Karpas-422 (cell line): ENCODE data around the gene ICAM3. TPM values are rescaled to one million over a fixed set of nuclear protein-coding genes. Genes with fewer than 3 reads are reported as not detected.

Experiments used
- DNase-seq: peaks from one replicate; pipeline ENCODE4 v3.0.0-alpha.2; 2015
- H2AFZ ChIP-seq: fragments of 200-600 bp; sonication (generic); 2 replicates; pipeline ENCODE4 v1.6.1; 2014; ENCODE audit warnings: antibody characterized with exemption, low read length, mixed read lengths
- H3K27ac ChIP-seq: fragments of 200-600 bp; sonication (generic); 2 replicates; pipeline ENCODE4 v1.5.1; 2014; ENCODE audit warnings: mild to moderate bottlenecking, low read length, moderate library complexity
- H3K27me3 ChIP-seq: fragments of 200-600 bp; sonication (generic); 2 replicates; pipeline ENCODE4 v1.6.1; 2014; ENCODE audit warnings: low read length, mixed read lengths
- H3K36me3 ChIP-seq: fragments of 200-600 bp; sonication (generic); 2 replicates; pipeline ENCODE4 v1.6.1; 2014; ENCODE audit warnings: low read length, mixed read lengths; ENCODE audit not compliant: insufficient read depth
- H3K4me1 ChIP-seq: fragments of 200-600 bp; sonication (generic); 2 replicates; pipeline ENCODE4 v1.6.1; 2014; ENCODE audit warnings: mild to moderate bottlenecking, low read length, mixed read lengths
- H3K4me2 ChIP-seq: fragments of 200-600 bp; sonication (generic); 2 replicates; pipeline ENCODE4 v1.6.1; 2014; ENCODE audit warnings: low read length, low read depth, mild to moderate bottlenecking; ENCODE audit not compliant: poor library complexity, severe bottlenecking
- H3K4me3 ChIP-seq: fragments of 200-600 bp; sonication (generic); 2 replicates; pipeline ENCODE4 v1.5.1; 2014; ENCODE audit warnings: mild to moderate bottlenecking, antibody characterized with exemption, low read length, mixed read lengths
- H3K79me2 ChIP-seq: fragments of 200-600 bp; sonication (generic); 2 replicates; pipeline ENCODE4 v1.6.1; 2014; ENCODE audit warnings: mild to moderate bottlenecking, low read length, mixed read lengths
- H3K9ac ChIP-seq: fragments of 200-600 bp; sonication (generic); 2 replicates; pipeline ENCODE4 v1.6.0; 2014; ENCODE audit warnings: low read length
- H3K9me2 ChIP-seq: fragments of 200-600 bp; sonication (generic), shearing (Covaris generic); replicated peaks from 2 replicates; pipeline ENCODE4 v1.6.0; 2014; ENCODE audit warnings: mild to moderate bottlenecking, low read length, moderate library complexity; ENCODE audit not compliant: insufficient read depth
- H3K9me3 ChIP-seq: fragments of 300-700, 200-600 bp; sonication (generic); 2 replicates; pipeline ENCODE4 v1.6.1; 2014; ENCODE audit warnings: low read length, mixed read lengths
- H4K20me1 ChIP-seq: fragments of 200-600 bp; sonication (generic); 2 replicates; pipeline ENCODE4 v1.6.1; 2014; ENCODE audit warnings: mild to moderate bottlenecking, antibody characterized with exemption, low read length, low read depth; ENCODE audit not compliant: insufficient read depth
- total RNA-seq: library from RNA; depleted of rRNA; stranded (reverse); fragments of >200 nt; shearing (Covaris generic); gene quantifications from 2 replicates; pipeline ENCODE4 v1.2.3, GENCODE V29; 2014; ENCODE audit warnings: low replicate concordance

Gene ICAM3
- total RNA-seq, 1 experiment from 2014 or later: 92.1 TPM

- H3K4me2 ChIP-seq: no peak overlapping the region
- peak; percentile 82 for DNase-seq
- H3K27me3 ChIP-seq: no peaks in the 10 kb centered on the region
- no peak overlapping the region for H3K27ac ChIP-seq
- no peak overlapping the region for H3K9ac ChIP-seq
- no peak overlapping the region for H3K4me3 ChIP-seq
- H3K4me1 ChIP-seq: peaks cover 33% of the 10 kb centered on the region
- no peaks in the 10 kb centered on the region for H3K9me2 ChIP-seq
- no peaks in the 10 kb centered on the region for H4K20me1 ChIP-seq
- H3K9me3 ChIP-seq: no peaks in the 10 kb centered on the region
- H3K79me2 ChIP-seq: no peaks in the 10 kb centered on the region
- H2AFZ ChIP-seq: no peak overlapping the region
- H3K36me3 ChIP-seq: no peaks in the 10 kb centered on the region
Measured at GRCh38 chr19:10292206-10292788, 47.1 kb downstream of the ICAM3 start.

- no peak for DNase-seq
- Histone ChIP-seq H3K79me2 (no peaks in the 10 kb centered on the region), H3K27ac (no peak overlapping the region), H3K4me1 (peaks cover 38% of the 10 kb centered on the region), H3K9me2 (no peaks in the 10 kb centered on the region), H4K20me1 (no peaks in the 10 kb centered on the region), H3K4me2 (no peak overlapping the region), H3K9me3 (no peaks in the 10 kb centered on the region), H3K4me3 (no peak overlapping the region), H3K27me3 (no peaks in the 10 kb centered on the region), H3K9ac (no peak overlapping the region), H2AFZ (no peak overlapping the region), H3K36me3 (no peaks in the 10 kb centered on the region)
Measured at GRCh38 chr19:10291554-10292205, 47.7 kb downstream of the ICAM3 start.

GRCh38 chr19:10290876-10291553 lies 48.4 kb downstream of the ICAM3 start:
- no peaks in the 10 kb centered on the region for H3K79me2 ChIP-seq
- no peaks in the 10 kb centered on the region for H3K36me3 ChIP-seq
- peaks cover 38% of the 10 kb centered on the region for H3K4me1 ChIP-seq
- H2AFZ ChIP-seq: no peak overlapping the region
- H3K9me2 ChIP-seq: no peaks in the 10 kb centered on the region
- no peak for DNase-seq
- no peak overlapping the region for H3K27ac ChIP-seq
- H3K27me3 ChIP-seq: no peaks in the 10 kb centered on the region
- peak overlapping the region; percentile 76 for H3K4me2 ChIP-seq
- H3K4me3 ChIP-seq: no peak overlapping the region
- H3K9me3 ChIP-seq: no peaks in the 10 kb centered on the region
- no peak overlapping the region for H3K9ac ChIP-seq
- no peaks in the 10 kb centered on the region for H4K20me1 ChIP-seq

GRCh38 chr19:10290357-10290875 lies 49.0 kb downstream of the ICAM3 start:
- Histone ChIP-seq H3K4me3 (peak overlapping the region; percentile 68), H4K20me1 (no peaks in the 10 kb centered on the region), H3K4me2 (peak overlapping the region; percentile 76), H3K4me1 (peaks cover 33% of the 10 kb centered on the region), H3K79me2 (no peaks in the 10 kb centered on the region), H3K27me3 (no peaks in the 10 kb centered on the region), H3K9ac (peak overlapping the region; percentile 79), H3K9me2 (no peaks in the 10 kb centered on the region), H3K9me3 (no peaks in the 10 kb centered on the region), H3K27ac (no peak overlapping the region), H2AFZ (no peak overlapping the region), H3K36me3 (no peaks in the 10 kb centered on the region)
- DNase-seq: no peak

GRCh38 chr19:10289836-10290356 lies 49.5 kb downstream of the ICAM3 start, which contains the start of gene ICAM5:
Gene ICAM5, plus strand, starts transcription at chr19:10289952. Its CDS starts 92 bp downstream, at chr19:10290044.
- Histone ChIP-seq H3K9ac (peak within 1 kb of the TSS; percentile 79), H3K9me3 (no peaks in the 10 kb centered on the region), H3K9me2 (no peaks in the 10 kb centered on the region), H4K20me1 (no peaks in the 10 kb centered on the region), H3K27me3 (no peaks in the 10 kb centered on the region), H3K79me2 (no peaks in the 10 kb centered on the region), H3K27ac (peak within 1 kb of the TSS; percentile 50), H2AFZ (peak within 1 kb of the TSS; percentile 93), H3K36me3 (no peaks in the 10 kb centered on the region), H3K4me2 (peak within 1 kb of the TSS; percentile 76), H3K4me1 (peaks cover 30% of the 10 kb centered on the region), H3K4me3 (peak within 1 kb of the TSS; percentile 68)
- DNase-seq: peak; percentile 59

- DNase-seq: peak; percentile 97
- Histone ChIP-seq H4K20me1 (no peaks in the 10 kb centered on the region), H3K4me2 (peak overlapping the region; percentile 76), H3K9ac (peak overlapping the region; percentile 79), H3K79me2 (no peaks in the 10 kb centered on the region), H3K4me3 (peak overlapping the region; percentile 68), H3K27me3 (no peaks in the 10 kb centered on the region), H3K4me1 (peaks cover 30% of the 10 kb centered on the region), H3K36me3 (no peaks in the 10 kb centered on the region), H3K9me3 (no peaks in the 10 kb centered on the region), H3K27ac (peak overlapping the region; percentile 50), H3K9me2 (no peaks in the 10 kb centered on the region), H2AFZ (peak overlapping the region; percentile 93)
Measured at GRCh38 chr19:10289167-10289835, 50.1 kb downstream of the ICAM3 start.

GRCh38 chr19:10288662-10289166 lies 50.7 kb downstream of the ICAM3 start:
- peak; percentile 94 for DNase-seq
- H3K27ac ChIP-seq: peak overlapping the region; percentile 50

More at GRCh38 chr19:10288662-10289166, 50.7 kb downstream of the ICAM3 start:
- Histone ChIP-seq H3K9me3 (no peaks in the 10 kb centered on the region), H3K4me2 (peak overlapping the region; percentile 76), H3K4me1 (peaks cover 30% of the 10 kb centered on the region), H4K20me1 (no peaks in the 10 kb centered on the region), H3K9me2 (no peaks in the 10 kb centered on the region), H3K4me3 (peak overlapping the region; percentile 68; the same call in 1 of the 2 replicates), H3K9ac (peak overlapping the region; percentile 79), H2AFZ (peak overlapping the region; percentile 93), H3K79me2 (no peaks in the 10 kb centered on the region), H3K36me3 (no peaks in the 10 kb centered on the region), H3K27me3 (no peaks in the 10 kb centered on the region)
